Measurements from ENCODE around the gene CLPTM1L. TPM values are rescaled to one million over a fixed set of nuclear protein-coding genes. Genes with fewer than 3 reads are reported as not detected.

The CLPTM1L gene
- polyA plus RNA-seq, 1 donor from 2014 or later: 61.6 TPM

DNA sequence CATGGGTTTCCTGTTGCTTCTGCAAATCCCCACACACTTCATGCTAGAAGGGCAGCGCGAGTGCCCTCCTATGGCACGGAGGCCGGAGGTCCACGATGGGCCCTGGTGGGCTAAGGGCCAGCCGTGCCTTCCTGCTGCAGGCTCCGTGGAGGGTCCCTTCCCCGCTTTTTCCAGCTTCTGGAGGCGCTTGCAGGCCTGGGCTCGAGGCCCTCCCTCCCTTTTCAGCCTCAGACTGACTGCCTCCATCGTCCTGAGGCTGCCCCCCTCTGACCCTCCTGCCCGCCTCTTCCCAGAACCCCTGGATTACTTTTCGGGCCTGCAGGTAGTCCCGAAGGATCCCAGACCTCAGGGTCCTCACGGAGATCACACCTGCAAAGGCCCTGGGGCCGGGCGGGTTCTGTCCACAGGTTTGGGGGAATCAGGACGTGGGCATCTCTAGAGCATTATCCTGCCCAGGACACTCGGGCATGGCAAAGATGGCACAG lies 46.8 kb downstream of the CLPTM1L start:
- H3K9ac ChIP-seq (ENCODE audit: low read length): no peak overlapping the region
- TF ChIP-seq MXI1 (conservative IDR thresholded peaks at IDR 0.05; ENCODE audit: poor library complexity, severe bottlenecking) (no peak), SMC3 (conservative IDR thresholded peaks at IDR 0.05; ENCODE audit: poor library complexity) (no peak), POLR2AphosphoS5 (IDR thresholded peaks at IDR 0.05) (no peak), EP300 (conservative IDR thresholded peaks at IDR 0.05; ENCODE audit: poor library complexity, severe bottlenecking) (no peak), TAF1 (IDR thresholded peaks at IDR 0.05; ENCODE audit: low read depth) (no peak), EZH2 (IDR thresholded peaks at IDR 0.05; ENCODE audit: borderline replicate concordance, insufficient read depth, low read length, poor library complexity, severe bottlenecking) (no peak), RAD21 (conservative IDR thresholded peaks at IDR 0.05) (no peak)
- TF ChIP-seq, protein P1, sequence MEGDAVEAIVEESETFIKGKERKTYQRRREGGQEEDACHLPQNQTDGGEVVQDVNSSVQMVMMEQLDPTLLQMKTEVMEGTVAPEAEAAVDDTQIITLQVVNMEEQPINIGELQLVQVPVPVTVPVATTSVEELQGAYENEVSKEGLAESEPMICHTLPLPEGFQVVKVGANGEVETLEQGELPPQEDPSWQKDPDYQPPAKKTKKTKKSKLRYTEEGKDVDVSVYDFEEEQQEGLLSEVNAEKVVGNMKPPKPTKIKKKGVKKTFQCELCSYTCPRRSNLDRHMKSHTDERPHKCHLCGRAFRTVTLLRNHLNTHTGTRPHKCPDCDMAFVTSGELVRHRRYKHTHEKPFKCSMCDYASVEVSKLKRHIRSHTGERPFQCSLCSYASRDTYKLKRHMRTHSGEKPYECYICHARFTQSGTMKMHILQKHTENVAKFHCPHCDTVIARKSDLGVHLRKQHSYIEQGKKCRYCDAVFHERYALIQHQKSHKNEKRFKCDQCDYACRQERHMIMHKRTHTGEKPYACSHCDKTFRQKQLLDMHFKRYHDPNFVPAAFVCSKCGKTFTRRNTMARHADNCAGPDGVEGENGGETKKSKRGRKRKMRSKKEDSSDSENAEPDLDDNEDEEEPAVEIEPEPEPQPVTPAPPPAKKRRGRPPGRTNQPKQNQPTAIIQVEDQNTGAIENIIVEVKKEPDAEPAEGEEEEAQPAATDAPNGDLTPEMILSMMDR (IDR thresholded peaks at IDR 0.05; ENCODE audit: poor library complexity, severe bottlenecking): no peak
- TF ChIP-seq, protein P2, sequence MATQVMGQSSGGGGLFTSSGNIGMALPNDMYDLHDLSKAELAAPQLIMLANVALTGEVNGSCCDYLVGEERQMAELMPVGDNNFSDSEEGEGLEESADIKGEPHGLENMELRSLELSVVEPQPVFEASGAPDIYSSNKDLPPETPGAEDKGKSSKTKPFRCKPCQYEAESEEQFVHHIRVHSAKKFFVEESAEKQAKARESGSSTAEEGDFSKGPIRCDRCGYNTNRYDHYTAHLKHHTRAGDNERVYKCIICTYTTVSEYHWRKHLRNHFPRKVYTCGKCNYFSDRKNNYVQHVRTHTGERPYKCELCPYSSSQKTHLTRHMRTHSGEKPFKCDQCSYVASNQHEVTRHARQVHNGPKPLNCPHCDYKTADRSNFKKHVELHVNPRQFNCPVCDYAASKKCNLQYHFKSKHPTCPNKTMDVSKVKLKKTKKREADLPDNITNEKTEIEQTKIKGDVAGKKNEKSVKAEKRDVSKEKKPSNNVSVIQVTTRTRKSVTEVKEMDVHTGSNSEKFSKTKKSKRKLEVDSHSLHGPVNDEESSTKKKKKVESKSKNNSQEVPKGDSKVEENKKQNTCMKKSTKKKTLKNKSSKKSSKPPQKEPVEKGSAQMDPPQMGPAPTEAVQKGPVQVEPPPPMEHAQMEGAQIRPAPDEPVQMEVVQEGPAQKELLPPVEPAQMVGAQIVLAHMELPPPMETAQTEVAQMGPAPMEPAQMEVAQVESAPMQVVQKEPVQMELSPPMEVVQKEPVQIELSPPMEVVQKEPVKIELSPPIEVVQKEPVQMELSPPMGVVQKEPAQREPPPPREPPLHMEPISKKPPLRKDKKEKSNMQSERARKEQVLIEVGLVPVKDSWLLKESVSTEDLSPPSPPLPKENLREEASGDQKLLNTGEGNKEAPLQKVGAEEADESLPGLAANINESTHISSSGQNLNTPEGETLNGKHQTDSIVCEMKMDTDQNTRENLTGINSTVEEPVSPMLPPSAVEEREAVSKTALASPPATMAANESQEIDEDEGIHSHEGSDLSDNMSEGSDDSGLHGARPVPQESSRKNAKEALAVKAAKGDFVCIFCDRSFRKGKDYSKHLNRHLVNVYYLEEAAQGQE (IDR thresholded peaks at IDR 0.05; ENCODE audit: borderline replicate concordance): no peak
- H3K79me2 ChIP-seq (replicated peaks; ENCODE audit: insufficient read depth, low read length): no peaks in the 10 kb centered on the region
- no peak overlapping the region for H3K4me2 ChIP-seq (ENCODE audit: low read length)
- no peaks in the 10 kb centered on the region for H3F3A ChIP-seq (ENCODE audit: insufficient read depth, low read length, poor library complexity, severe bottlenecking)
- no peak overlapping the region for H3K27ac ChIP-seq (ENCODE audit: low read length)
- H3K27me3 ChIP-seq (ENCODE audit: insufficient read depth, low read depth, low read length): peaks cover 21% of the 10 kb centered on the region
- H2AFZ ChIP-seq (ENCODE audit: low read depth, low read length): no peak overlapping the region
- H3K4me3 ChIP-seq (ENCODE audit: low read length): no peak overlapping the region
- no peaks in the 10 kb centered on the region for H3K36me3 ChIP-seq (ENCODE audit: insufficient read depth, low read length)
- H3K9me3 ChIP-seq (ENCODE audit: low read length): no peaks in the 10 kb centered on the region
- H4K20me1 ChIP-seq (ENCODE audit: insufficient read depth): no peaks in the 10 kb centered on the region
- H3K9me2 ChIP-seq (ENCODE audit: insufficient read depth, low read length): no peaks in the 10 kb centered on the region

DNA sequence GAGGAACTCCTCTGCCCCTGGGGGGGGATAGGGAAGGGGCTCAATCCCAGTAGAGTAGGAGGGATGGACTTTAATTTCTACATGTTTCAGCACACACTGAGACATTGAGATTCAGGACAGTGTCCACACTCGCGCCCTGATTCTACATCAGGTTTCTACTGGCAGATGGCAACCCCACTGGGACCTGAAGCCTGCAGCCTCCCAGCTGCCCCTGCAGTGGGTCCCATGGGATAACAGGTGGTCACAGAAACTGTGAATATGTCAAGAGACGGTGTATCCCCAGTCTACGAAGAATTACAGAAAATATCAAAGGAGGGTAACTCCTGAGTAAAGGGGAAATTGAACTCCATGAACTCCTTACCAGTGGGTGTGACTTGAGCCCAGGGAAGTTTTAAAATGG lies 47.7 kb downstream of the CLPTM1L start:
- TF ChIP-seq RAD21 (conservative IDR thresholded peaks at IDR 0.05) (no peak), MXI1 (conservative IDR thresholded peaks at IDR 0.05; ENCODE audit: poor library complexity, severe bottlenecking) (no peak), EP300 (conservative IDR thresholded peaks at IDR 0.05; ENCODE audit: poor library complexity, severe bottlenecking) (no peak)
- H3K27me3 ChIP-seq (ENCODE audit: insufficient read depth, low read depth, low read length): peaks cover 21% of the 10 kb centered on the region

More for the DNA sequence above, 47.7 kb downstream of the CLPTM1L start:
- H3K36me3 ChIP-seq (ENCODE audit: insufficient read depth, low read length): no peaks in the 10 kb centered on the region
- H3K9me3 ChIP-seq (ENCODE audit: low read length): no peaks in the 10 kb centered on the region
- no peaks in the 10 kb centered on the region for H3F3A ChIP-seq (ENCODE audit: insufficient read depth, low read length, poor library complexity, severe bottlenecking)
- no peak overlapping the region for H3K4me3 ChIP-seq (ENCODE audit: low read length)
- H3K9ac ChIP-seq (ENCODE audit: low read length): no peak overlapping the region
- H3K27ac ChIP-seq (ENCODE audit: low read length): no peak overlapping the region
- H3K79me2 ChIP-seq (replicated peaks; ENCODE audit: insufficient read depth, low read length): no peaks in the 10 kb centered on the region
- H3K4me2 ChIP-seq (ENCODE audit: low read length): no peak overlapping the region
- H2AFZ ChIP-seq (ENCODE audit: low read depth, low read length): no peak overlapping the region
- H4K20me1 ChIP-seq (ENCODE audit: insufficient read depth): no peaks in the 10 kb centered on the region
- H3K9me2 ChIP-seq (ENCODE audit: insufficient read depth, low read length): no peaks in the 10 kb centered on the region

All from neural cell (in vitro differentiated cells).